ENCODE results near the gene ELL.

- peak; percentile 28 for TF ChIP-seq POLR2A (IDR thresholded peaks at IDR 0.05)
- TF ChIP-seq CTCF (IDR thresholded peaks at IDR 0.05): peak in 1 of 4 experiments; percentile 4
These were observed 21.3 kb upstream of the ELL start, which contains the start of gene FKBP8 for GRCh38 chr19:18542941-18543813.
